ENCODE measurements around the gene DCUN1D2.

The DCUN1D2 gene

GRCh38 chr13:113499936-113500335 is 9.4 kb upstream of the DCUN1D2 start:
- no peak overlapping the region for H3K4me3 ChIP-seq (ENCODE audit: low read depth, low read length)
- DNase-seq (ENCODE audit: low read depth, low spot score) = peak; percentile 25
- in situ Hi-C loops (cut with HindIII; ENCODE audit: low sequenced_read_pairs) = no loop called here
- TF ChIP-seq, protein P1, sequence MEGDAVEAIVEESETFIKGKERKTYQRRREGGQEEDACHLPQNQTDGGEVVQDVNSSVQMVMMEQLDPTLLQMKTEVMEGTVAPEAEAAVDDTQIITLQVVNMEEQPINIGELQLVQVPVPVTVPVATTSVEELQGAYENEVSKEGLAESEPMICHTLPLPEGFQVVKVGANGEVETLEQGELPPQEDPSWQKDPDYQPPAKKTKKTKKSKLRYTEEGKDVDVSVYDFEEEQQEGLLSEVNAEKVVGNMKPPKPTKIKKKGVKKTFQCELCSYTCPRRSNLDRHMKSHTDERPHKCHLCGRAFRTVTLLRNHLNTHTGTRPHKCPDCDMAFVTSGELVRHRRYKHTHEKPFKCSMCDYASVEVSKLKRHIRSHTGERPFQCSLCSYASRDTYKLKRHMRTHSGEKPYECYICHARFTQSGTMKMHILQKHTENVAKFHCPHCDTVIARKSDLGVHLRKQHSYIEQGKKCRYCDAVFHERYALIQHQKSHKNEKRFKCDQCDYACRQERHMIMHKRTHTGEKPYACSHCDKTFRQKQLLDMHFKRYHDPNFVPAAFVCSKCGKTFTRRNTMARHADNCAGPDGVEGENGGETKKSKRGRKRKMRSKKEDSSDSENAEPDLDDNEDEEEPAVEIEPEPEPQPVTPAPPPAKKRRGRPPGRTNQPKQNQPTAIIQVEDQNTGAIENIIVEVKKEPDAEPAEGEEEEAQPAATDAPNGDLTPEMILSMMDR (IDR thresholded peaks at IDR 0.05; ENCODE audit: low read depth, low read length) = no peak

GRCh38 chr13:113498905-113499304 is 8.4 kb upstream of the DCUN1D2 start:
- in situ Hi-C loops (cut with HindIII; ENCODE audit: low sequenced_read_pairs) = no loop called here
- TF ChIP-seq, protein P1 (IDR thresholded peaks at IDR 0.05; ENCODE audit: low read depth, low read length) = no peak
- no peak for DNase-seq (ENCODE audit: low read depth, low spot score)
- no peak overlapping the region for H3K4me3 ChIP-seq (ENCODE audit: low read depth, low read length)

DNA sequence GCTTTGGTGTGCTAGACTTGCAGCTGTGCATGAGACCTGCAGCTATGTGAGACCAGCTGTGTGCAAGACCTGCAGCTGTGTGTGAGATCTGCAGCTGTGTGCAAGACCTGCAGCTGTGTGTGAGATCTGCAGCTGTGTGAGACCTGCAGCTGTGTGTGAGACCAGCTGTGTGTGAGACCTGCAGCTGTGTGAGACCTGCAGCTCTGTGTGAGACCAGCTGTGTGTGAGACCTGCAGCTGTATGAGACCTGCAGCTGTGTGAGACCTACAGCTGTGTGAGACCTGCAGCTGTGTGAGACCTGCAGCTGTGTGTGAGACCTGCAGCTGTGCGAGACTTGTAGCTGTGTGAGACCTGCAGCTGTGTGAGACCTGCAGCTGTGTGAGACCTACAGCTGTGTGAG is 6.7 kb upstream of the DCUN1D2 start:
- TF ChIP-seq, protein P1 (IDR thresholded peaks at IDR 0.05; ENCODE audit: low read depth, low read length) = no peak
- no peak overlapping the region for H3K4me3 ChIP-seq (ENCODE audit: low read depth, low read length)
- DNase-seq (ENCODE audit: low read depth, low spot score) = no peak
- in situ Hi-C loops (cut with HindIII; ENCODE audit: low sequenced_read_pairs) = no loop called here

- DNase-seq (ENCODE audit: low read depth, low spot score) = peak; percentile 19
- TF ChIP-seq, protein P1 (IDR thresholded peaks at IDR 0.05; ENCODE audit: low read depth, low read length) = no peak
- in situ Hi-C loops (cut with HindIII; ENCODE audit: low sequenced_read_pairs) = no loop called here
- H3K4me3 ChIP-seq (ENCODE audit: low read depth, low read length) = peak overlapping the region; percentile 6
Observed at GRCh38 chr13:113495494-113496210, 5.1 kb upstream of the DCUN1D2 start.

- in situ Hi-C loops (cut with HindIII; ENCODE audit: low sequenced_read_pairs) = no loop called here
- TF ChIP-seq, protein P1 (IDR thresholded peaks at IDR 0.05; ENCODE audit: low read depth, low read length) = no peak
- peak; percentile 96 for DNase-seq (ENCODE audit: low read depth, low spot score)
- peak overlapping the region; percentile 26 for H3K4me3 ChIP-seq (ENCODE audit: low read depth, low read length)
Observed at GRCh38 chr13:113493315-113493951, 2.9 kb upstream of the DCUN1D2 start.

DNA sequence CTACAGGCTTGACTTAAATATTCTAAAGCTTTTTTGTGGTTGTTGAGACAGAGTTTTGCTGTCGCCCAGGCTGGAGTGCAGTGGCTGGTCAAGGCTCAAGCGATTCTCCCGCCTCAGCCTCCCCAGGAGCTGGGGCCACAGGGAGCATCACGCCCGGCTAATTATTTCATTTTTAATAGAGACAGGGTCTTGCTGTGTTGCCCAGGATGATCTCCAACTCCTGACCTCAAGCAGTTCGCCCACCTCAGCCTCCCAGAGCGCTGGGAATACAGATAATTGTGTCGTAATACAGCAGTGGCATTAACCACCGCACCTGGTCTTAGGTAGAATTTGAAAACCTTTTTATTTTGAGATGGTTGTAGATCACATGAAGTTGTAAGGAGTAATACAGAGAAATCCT is 1.5 kb upstream of the DCUN1D2 start:
- in situ Hi-C loops (cut with HindIII; ENCODE audit: low sequenced_read_pairs) = no loop called here
- DNase-seq (ENCODE audit: low read depth, low spot score) = no peak
- TF ChIP-seq, protein P1 (IDR thresholded peaks at IDR 0.05; ENCODE audit: low read depth, low read length) = no peak
- peak overlapping the region; percentile 94 for H3K4me3 ChIP-seq (ENCODE audit: low read depth, low read length)

All from astrocyte of the spinal cord (primary cell).